ENCODE data around the gene CDX1.

GRCh38 chr5:150204590-150204960 lies 38.0 kb downstream of the CDX1 start:
- no peak for TF ChIP-seq CTCF (IDR thresholded peaks at IDR 0.05; ENCODE audit: insufficient read depth, low read length, poor library complexity, severe bottlenecking)
- TF ChIP-seq EZH2phosphoT487 (conservative IDR thresholded peaks at IDR 0.05; ENCODE audit: low read length), result no peak

Data from SU-DHL-6 (cell line).